GM19463 (cell line): ENCODE results near the gene SF3A1.
"Not testable (repeated sequence)": the region's sequence is repeated elsewhere in the genome, so short reads cannot be mapped to it uniquely, and the experiment has no call there.

Experiments used
- ATAC-seq: cut with Tn5 transposase; IDR thresholded peaks from one replicate; pipeline ENCODE4 v1.9.1; 2021; ENCODE audit warnings: mild to moderate bottlenecking, moderate library complexity; ENCODE audit not compliant: unreplicated experiment

Gene SF3A1, protein sequence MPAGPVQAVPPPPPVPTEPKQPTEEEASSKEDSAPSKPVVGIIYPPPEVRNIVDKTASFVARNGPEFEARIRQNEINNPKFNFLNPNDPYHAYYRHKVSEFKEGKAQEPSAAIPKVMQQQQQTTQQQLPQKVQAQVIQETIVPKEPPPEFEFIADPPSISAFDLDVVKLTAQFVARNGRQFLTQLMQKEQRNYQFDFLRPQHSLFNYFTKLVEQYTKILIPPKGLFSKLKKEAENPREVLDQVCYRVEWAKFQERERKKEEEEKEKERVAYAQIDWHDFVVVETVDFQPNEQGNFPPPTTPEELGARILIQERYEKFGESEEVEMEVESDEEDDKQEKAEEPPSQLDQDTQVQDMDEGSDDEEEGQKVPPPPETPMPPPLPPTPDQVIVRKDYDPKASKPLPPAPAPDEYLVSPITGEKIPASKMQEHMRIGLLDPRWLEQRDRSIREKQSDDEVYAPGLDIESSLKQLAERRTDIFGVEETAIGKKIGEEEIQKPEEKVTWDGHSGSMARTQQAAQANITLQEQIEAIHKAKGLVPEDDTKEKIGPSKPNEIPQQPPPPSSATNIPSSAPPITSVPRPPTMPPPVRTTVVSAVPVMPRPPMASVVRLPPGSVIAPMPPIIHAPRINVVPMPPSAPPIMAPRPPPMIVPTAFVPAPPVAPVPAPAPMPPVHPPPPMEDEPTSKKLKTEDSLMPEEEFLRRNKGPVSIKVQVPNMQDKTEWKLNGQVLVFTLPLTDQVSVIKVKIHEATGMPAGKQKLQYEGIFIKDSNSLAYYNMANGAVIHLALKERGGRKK

DNA sequence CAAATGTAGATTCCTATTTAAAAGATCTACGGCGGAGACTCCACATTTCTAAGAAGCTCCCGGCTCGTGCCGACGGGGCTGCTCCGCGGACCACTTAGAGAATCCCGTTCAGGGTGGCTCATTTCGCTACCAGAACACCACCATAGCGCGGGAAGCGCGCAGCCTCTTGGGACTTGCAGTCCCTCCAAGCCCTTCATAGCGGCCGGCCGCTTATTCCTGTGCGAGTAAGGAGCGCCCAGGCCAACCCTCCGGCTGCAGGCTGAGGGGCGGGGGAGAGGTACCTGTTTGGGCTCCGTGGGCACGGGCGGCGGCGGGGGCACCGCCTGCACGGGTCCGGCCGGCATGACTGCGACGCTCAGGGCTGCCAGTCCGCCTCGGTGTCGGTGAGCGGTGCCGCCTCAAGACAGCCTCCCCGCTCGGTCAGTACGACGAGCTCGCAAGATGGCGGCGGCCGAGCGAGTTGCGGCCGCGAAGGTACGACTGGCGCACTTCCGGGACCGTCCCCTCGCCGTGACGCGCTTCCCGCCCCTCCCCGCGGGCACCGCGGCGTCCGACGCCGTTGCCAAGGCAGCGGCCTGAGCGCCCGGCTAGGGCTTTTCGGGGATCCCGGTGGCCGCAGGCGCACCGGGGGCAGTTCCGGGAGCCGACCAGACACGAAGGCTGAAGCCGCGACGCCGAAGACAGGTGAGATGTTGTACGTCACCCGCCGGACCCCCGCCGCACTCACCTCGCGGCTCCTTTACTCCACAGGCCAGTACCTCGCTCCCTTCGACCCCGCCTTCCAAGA, at the start of gene SF3A1, which contains the start of gene CCDC157:
Gene SF3A1 (minus strand): TSS at position 446 of the 787 bp plus-strand sequence. CDS start 102 bp downstream, at position 344.
Gene CCDC157 (plus strand): TSS at position 559 of the 787 bp plus-strand sequence. CDS start 8,994 bp downstream, outside the sequence.
- ATAC-seq = peak; percentile 91

DNA sequence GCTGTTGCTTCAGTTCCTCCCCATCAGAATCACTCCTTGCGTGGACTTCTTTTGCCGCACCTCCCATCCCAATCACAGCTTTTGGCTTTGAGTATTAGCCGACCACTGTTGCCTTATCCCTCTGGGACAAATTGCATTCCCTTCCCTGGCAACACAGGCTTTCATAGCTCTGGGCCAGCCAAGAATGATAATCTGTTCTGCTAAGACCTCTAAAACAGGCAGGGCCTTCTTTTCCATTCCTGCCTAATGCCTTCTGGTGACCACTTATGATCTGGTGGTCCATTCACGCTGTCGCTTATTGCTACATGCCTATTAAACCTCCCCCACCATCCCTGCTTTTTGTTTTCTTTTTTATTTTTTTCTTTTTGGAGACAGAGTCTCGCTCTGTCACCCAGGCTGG, 49.7 kb upstream of the SF3A1 start:
- no peak for ATAC-seq

DNA sequence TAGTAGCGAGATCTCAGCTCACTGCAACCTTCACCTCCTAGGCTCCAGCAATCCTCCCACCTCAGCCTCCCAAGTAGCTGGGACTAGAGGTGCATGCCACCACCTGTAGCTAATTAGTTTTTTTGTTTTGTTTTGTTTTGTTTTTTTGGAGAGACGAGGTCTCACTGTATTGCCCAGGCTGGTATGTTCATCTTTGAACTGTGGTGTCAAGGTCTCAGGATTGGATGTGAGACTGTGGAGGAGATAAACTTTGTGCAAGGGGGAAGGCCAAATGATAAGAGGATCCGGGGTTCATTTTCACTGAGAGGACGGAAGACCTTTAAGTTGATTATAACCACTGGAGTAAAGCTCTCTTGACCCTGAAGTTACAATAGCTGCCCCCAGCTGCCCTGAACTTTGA, 49.0 kb upstream of the SF3A1 start:
- no peak for ATAC-seq

GRCh38 chr22:30404307-30404706, 47.6 kb upstream of the SF3A1 start:
- no peak for ATAC-seq

DNA sequence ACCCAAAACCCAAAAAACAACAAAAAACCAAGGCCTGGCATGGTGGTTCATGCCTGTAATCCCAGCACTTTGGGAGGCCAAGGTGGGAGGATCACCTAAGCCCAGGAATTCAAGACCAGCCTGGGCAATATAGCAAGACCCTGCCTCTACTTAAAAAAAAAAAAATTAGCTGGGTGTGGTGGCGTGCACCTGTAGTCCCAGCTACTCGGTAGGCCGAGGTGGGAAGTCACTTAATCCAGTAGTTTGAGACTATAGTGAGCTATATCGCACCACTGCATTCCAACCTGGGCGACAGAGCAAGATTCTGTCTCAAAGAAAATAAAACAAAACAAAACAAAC, 46.0 kb upstream of the SF3A1 start:
- not testable (repeated sequence) for ATAC-seq

DNA sequence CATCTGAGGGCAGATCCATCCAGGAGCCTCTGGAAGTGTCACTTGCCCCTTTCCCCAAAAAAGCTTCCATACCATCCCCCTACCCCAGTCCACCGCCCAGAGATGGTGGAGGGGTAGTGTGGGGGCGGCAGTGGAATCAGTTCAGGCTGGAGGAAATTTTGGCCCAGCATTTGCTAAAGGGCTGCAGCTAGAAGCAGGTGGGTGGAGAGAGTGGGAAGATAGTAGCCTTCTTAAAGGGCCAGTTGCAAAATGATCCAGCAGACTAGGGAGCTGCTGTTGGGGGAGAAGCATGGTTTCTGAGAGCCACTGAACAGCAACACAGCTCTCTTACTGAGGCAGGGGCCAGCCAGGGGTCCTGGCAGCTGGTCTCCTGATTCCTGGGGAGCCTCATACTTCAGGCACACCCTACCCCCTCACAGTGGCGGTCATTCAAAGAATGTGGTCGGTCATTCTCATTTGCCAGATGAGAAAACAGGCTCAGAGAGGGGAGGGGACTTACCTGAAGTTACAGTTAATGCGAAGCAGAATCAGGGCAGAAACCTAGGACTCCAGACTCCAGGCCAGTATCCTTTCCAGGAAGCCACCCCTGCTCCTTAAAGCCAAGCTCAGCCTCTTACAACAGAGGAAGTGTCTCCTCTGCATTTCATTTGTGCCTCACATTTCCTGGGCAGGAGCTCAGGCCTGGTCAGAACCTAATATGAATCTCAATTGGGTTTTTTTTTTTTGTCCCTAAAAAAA, 45.5 kb upstream of the SF3A1 start:
- no peak for ATAC-seq

- not testable (repeated sequence) for ATAC-seq
Measured at GRCh38 chr22:30401024-30401423, 44.3 kb upstream of the SF3A1 start.

GRCh38 chr22:30400159-30400558, 43.5 kb upstream of the SF3A1 start:
- ATAC-seq = no peak

DNA sequence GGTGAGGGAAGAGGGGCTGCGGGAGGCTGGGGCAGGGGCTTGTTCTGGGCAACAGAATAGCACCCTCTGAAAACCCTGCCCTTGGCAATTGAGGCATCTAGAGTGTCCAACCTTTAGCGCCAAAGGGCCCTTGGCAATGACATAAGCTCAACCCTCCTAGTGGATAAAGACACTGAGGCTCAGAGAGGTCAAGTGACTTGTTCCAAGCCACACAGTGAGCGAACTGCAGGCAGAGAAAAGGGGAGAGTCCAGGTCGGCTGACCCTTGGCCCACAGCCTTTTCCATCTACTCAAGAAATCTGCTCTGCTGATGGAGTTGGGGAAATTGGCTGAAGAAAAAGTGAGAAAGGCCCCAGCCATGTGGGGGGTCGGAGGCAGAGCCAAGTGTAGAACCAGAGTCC, 43.0 kb upstream of the SF3A1 start:
- ATAC-seq = no peak

- no peak for ATAC-seq
Measured at GRCh38 chr22:30398685-30399680, 42.3 kb upstream of the SF3A1 start.

- ATAC-seq = no peak
Measured at GRCh38 chr22:30397656-30398635, 41.3 kb upstream of the SF3A1 start.

- ATAC-seq = no peak
Measured at GRCh38 chr22:30396871-30397655, 40.4 kb upstream of the SF3A1 start, which contains the start of gene SEC14L2. Gene SEC14L2 (plus strand): TSS chr22:30397018. CDS start chr22:30397117, 99 bp downstream.

DNA sequence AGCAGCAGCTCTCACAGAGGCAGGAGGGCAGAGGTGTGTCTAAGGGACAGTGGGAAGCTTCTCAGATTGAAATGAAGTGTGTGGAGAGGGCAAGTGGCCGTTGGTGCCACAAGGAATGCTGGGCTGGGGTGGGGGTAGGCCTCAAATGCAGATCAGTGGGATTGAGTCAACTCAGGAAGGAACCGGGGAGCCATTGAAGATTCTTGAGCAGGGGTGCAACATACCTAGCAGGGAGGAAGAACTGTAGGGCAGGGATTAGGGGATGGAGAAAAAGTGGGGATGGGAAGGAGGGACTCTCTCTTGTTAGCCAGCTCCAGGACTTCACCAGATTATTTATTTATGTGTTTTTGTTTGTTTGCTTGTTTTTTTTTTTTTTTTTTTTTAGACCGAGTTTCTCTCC, 37.2 kb upstream of the SF3A1 start:
- ATAC-seq = no peak

GRCh38 chr22:30393322-30393680, 36.6 kb upstream of the SF3A1 start:
- no peak for ATAC-seq

GRCh38 chr22:30392661-30393321, 36.1 kb upstream of the SF3A1 start:
- no peak for ATAC-seq

- no peak for ATAC-seq
Measured at GRCh38 chr22:30390974-30391691, 34.4 kb upstream of the SF3A1 start.
